OCI-LY7 (cell line): ENCODE measurements around the gene CAPZB. TPM values are rescaled to one million over a fixed set of nuclear protein-coding genes. Genes with fewer than 3 reads are reported as not detected.

Source experiments
- BruUV-seq: library from RNA; stranded (reverse); fragments of 400-500 nt; replicated peaks from 2 replicates; lab custom pipeline; 2021; lab: Mats Ljungman, UMichigan
- CTCF ChIA-PET: fragments of 300-600 bp; sonication (Branson Sonifier 250); formaldehyde crosslinking; loops from one replicate; lab custom pipeline; 2022; ENCODE audit warnings: antibody characterized with exemption; ENCODE audit not compliant: unreplicated experiment; lab: Charles Lee
- POLR2A ChIA-PET: fragments of 300-600 bp; sonication (Branson Sonifier 250); formaldehyde crosslinking; loops from one replicate; lab custom pipeline; 2022; ENCODE audit warnings: antibody characterized with exemption; lab: Charles Lee
- DNase-seq: peaks from one replicate; pipeline ENCODE4 v3.0.0-alpha.2; 2015; ENCODE audit warnings: low spot score
- H2AFZ ChIP-seq: fragments of 200-600 bp; sonication (generic), shearing (Covaris generic); 2 replicates; pipeline ENCODE4 v1.6.1; 2014; ENCODE audit warnings: mild to moderate bottlenecking, antibody characterized with exemption, low read length, moderate library complexity
- H3K27ac ChIP-seq: fragments of 200-600 bp; sonication (generic); 2 replicates; pipeline ENCODE4 v1.5.1; 2014; ENCODE audit warnings: mixed run types, low read depth, mild to moderate bottlenecking, moderate library complexity, low read length, inconsistent platforms; ENCODE audit not compliant: poor library complexity, severe bottlenecking
- H3K36me3 ChIP-seq: fragments of 200-600 bp; sonication (generic); 2 replicates; pipeline ENCODE4 v1.6.1; 2014; ENCODE audit warnings: mild to moderate bottlenecking, antibody characterized with exemption, low read length, moderate library complexity, mixed read lengths; ENCODE audit not compliant: insufficient read depth
- H3K4me1 ChIP-seq: fragments of 200-600 bp; sonication (generic); 2 replicates; pipeline ENCODE4 v1.5.1; 2014; ENCODE audit warnings: mild to moderate bottlenecking, low read length; ENCODE audit not compliant: insufficient read depth, poor library complexity, severe bottlenecking
- H3K4me2 ChIP-seq: fragments of 200-600 bp; sonication (generic); 2 replicates; pipeline ENCODE4 v1.6.1; 2014; ENCODE audit warnings: mild to moderate bottlenecking, low read length
- H3K4me3 ChIP-seq: fragments of 200-600 bp; sonication (generic); 2 replicates; pipeline ENCODE4 v1.5.1; 2014; ENCODE audit warnings: mild to moderate bottlenecking, low read depth, low read length; ENCODE audit not compliant: poor library complexity, severe bottlenecking
- H3K79me2 ChIP-seq: fragments of 200-600 bp; sonication (generic); 2 replicates; pipeline ENCODE4 v1.6.1; 2016; ENCODE audit warnings: low read depth, mild to moderate bottlenecking, low read length, moderate library complexity, mixed read lengths; ENCODE audit not compliant: insufficient read depth
- H3K9me2 ChIP-seq: fragments of 200-600 bp; sonication (generic); 2 replicates; pipeline ENCODE4 v1.6.1; 2016; ENCODE audit warnings: mild to moderate bottlenecking, low read length, mixed read lengths; ENCODE audit not compliant: insufficient read depth
- H3K9me3 ChIP-seq: fragments of 200-600 bp; sonication (generic); 2 replicates; pipeline ENCODE4 v1.6.1; 2014; ENCODE audit warnings: mild to moderate bottlenecking, mixed run types, low read length, mixed read lengths
- H4K20me1 ChIP-seq: fragments of 200-600 bp; sonication (generic); 2 replicates; pipeline ENCODE4 v1.6.1; 2014; ENCODE audit warnings: mild to moderate bottlenecking, antibody characterized with exemption, low read length, moderate library complexity, mixed read lengths; ENCODE audit not compliant: insufficient read depth
- CTCF ChIP-seq: fragments of 200-600 bp; sonication (generic); conservative IDR thresholded peaks from 2 replicates; pipeline ENCODE4 v1.5.1; 2014; ENCODE audit warnings: mild to moderate bottlenecking, antibody characterized with exemption, low read length, moderate library complexity, mixed read lengths
- EZH2phosphoT487 ChIP-seq: fragments of 200-600 bp; sonication (generic); IDR thresholded peaks from 2 replicates; pipeline ENCODE4 v1.6.1; 2018; ENCODE audit warnings: low read depth, borderline replicate concordance, mild to moderate bottlenecking, mixed run types, antibody characterized with exemption, low read length, moderate library complexity, mixed read lengths
- intact Hi-C: fragments of 100-400 bp; cut with micrococcal nuclease; formaldehyde crosslinking; loops from one replicate; pipeline ENCODE4 v1.10.0; 2022; ENCODE audit not compliant: unreplicated experiment
- total RNA-seq, 2 experiments: library from RNA; depleted of rRNA in 1 of 2; stranded (reverse); fragments of >200 nt in 1 of 2; shearing (Covaris generic) in 1 of 2; gene quantifications; 2 replicates each; pipeline ENCODE4 v1.2.3, GENCODE V29; 2014 to 2022

CAPZB gene
- total RNA-seq, 2 experiments from 2014 or later, result 61.3 to 187 TPM

GRCh38 chr1:19374083-19374801 is 111.1 kb downstream of the CAPZB start:
- DNase-seq, result peak; percentile 19
- no TSS peak for BruUV-seq
- CTCF ChIA-PET, result interaction anchor here (1.0 kb wide), 1 partner anchor 288 kb away, joined by 3 read pairs; no protein-coding TSS in a partner anchor

GRCh38 chr1:19373211-19374082 is 111.9 kb downstream of the CAPZB start:
- Histone ChIP-seq H4K20me1 (no peaks in the 10 kb centered on the region; the same call in 1 of the 2 replicates), H3K27ac (no peak overlapping the region), H3K79me2 (no peaks in the 10 kb centered on the region), H2AFZ (no peak overlapping the region), H3K4me2 (no peak overlapping the region), H3K4me1 (no peaks in the 10 kb centered on the region), H3K36me3 (peaks cover 36% of the 10 kb centered on the region), H3K4me3 (no peak overlapping the region), H3K9me3 (no peaks in the 10 kb centered on the region), H3K9me2 (no peaks in the 10 kb centered on the region)
- DNase-seq, result no peak
- TF ChIP-seq EZH2phosphoT487, result no peak
- no peak for TF ChIP-seq CTCF
- ChIA-PET POLR2A (no interaction called here), CTCF (interaction anchor here (1.0 kb wide), 1 partner anchor 289 kb away, joined by 3 read pairs; no protein-coding TSS in a partner anchor)
- intact Hi-C loops, result no loop called here
- BruUV-seq, result TSS peak; percentile 17

More at GRCh38 chr1:19374083-19374801, 111.1 kb downstream of the CAPZB start:
- Histone ChIP-seq H3K4me3 (no peak overlapping the region), H3K4me1 (no peaks in the 10 kb centered on the region), H3K9me3 (no peaks in the 10 kb centered on the region), H3K9me2 (no peaks in the 10 kb centered on the region), H4K20me1 (no peaks in the 10 kb centered on the region), H2AFZ (no peak overlapping the region), H3K27ac (no peak overlapping the region), H3K4me2 (no peak overlapping the region), H3K36me3 (peaks cover 40% of the 10 kb centered on the region), H3K79me2 (no peaks in the 10 kb centered on the region)
- TF ChIP-seq EZH2phosphoT487, result no peak
- TF ChIP-seq CTCF, result peak; percentile 44; the same call in 1 of the 2 replicates
- POLR2A ChIA-PET, result no interaction called here
- intact Hi-C loops, result no loop called here
